IMR-90 (cell line): ENCODE data around the gene POU3F2. TPM values are rescaled to one million over a fixed set of nuclear protein-coding genes. Genes with fewer than 3 reads are reported as not detected.

Source experiments
- ATAC-seq: fragments of 200-7000 bp; cut with Tn5 transposase; 2 replicates; pipeline ENCODE4 v1.9.1; 2020; ENCODE audit warnings: low read depth, mild to moderate bottlenecking, moderate library complexity
- BruUV-seq: library from RNA; stranded (reverse); fragments of 400-500 nt; replicated peaks from 2 replicates; lab custom pipeline; 2021; lab: Mats Ljungman, UMichigan
- CTCF ChIA-PET: fragments of 300-600 bp; formaldehyde crosslinking; extraction: SDS; loops from one replicate; lab custom pipeline; 2021; ENCODE audit warnings: antibody characterized with exemption; lab: Yijun Ruan, JAX
- POLR2A ChIA-PET: fragments of 300-600 bp; sonication (Branson Sonifier 250); formaldehyde crosslinking; loops from one replicate; lab custom pipeline; 2022; ENCODE audit warnings: antibody characterized with exemption; ENCODE audit not compliant: unreplicated experiment; lab: Charles Lee
- DNase-seq: peaks from one replicate; pipeline ENCODE4 v3.0.0; 2013
- H2AFZ ChIP-seq: replicated peaks from 2 replicates; pipeline ENCODE3; 2013; ENCODE audit warnings: low read length, mild to moderate bottlenecking; ENCODE audit not compliant: poor library complexity
- H2AK5ac ChIP-seq: 2 replicates; pipeline ENCODE4 v1.6.1; 2013; ENCODE audit warnings: low read depth, low read length, inconsistent platforms
- H2AK9ac ChIP-seq: replicated peaks from 2 replicates; pipeline ENCODE3; 2013; ENCODE audit warnings: mild to moderate bottlenecking, low read depth, low read length, moderate library complexity; ENCODE audit not compliant: poor library complexity
- H2BK120ac ChIP-seq: 2 replicates; pipeline ENCODE4 v1.6.1; 2013; ENCODE audit warnings: low read depth, low read length, inconsistent platforms
- H2BK15ac ChIP-seq: 3 replicates; pipeline ENCODE4 v1.6.1; 2013; ENCODE audit warnings: low read depth, low read length, inconsistent platforms
- H2BK20ac ChIP-seq: 2 replicates; pipeline ENCODE4 v1.6.1; 2013; ENCODE audit warnings: low read depth, mild to moderate bottlenecking, inconsistent platforms, low read length, moderate library complexity
- H2BK5ac ChIP-seq: 2 replicates; pipeline ENCODE4 v1.6.1; 2013; ENCODE audit warnings: mild to moderate bottlenecking, low read depth, low read length, inconsistent platforms; ENCODE audit not compliant: poor library complexity, severe bottlenecking
- H3K14ac ChIP-seq: replicated peaks from 2 replicates; pipeline ENCODE4 v1.6.1; 2013; ENCODE audit warnings: low read depth, low read length, inconsistent platforms
- H3K18ac ChIP-seq: 2 replicates; pipeline ENCODE4 v1.6.1; 2013; ENCODE audit warnings: low read depth, low read length, control low read depth
- H3K23ac ChIP-seq: 2 replicates; pipeline ENCODE4 v1.6.1; 2013; ENCODE audit warnings: low read depth, low read length, inconsistent platforms
- H3K27ac ChIP-seq: 2 replicates; pipeline ENCODE4 v1.5.1; 2013; ENCODE audit warnings: mild to moderate bottlenecking, control low read depth, low read length; ENCODE audit not compliant: insufficient read depth
- H3K27me3 ChIP-seq: 2 replicates; pipeline ENCODE4 v1.6.1; 2013; ENCODE audit warnings: low read length; ENCODE audit not compliant: control insufficient read depth, insufficient read depth
- H3K36me3 ChIP-seq: 2 replicates; pipeline ENCODE4 v1.6.1; 2013; ENCODE audit warnings: low read length, mixed read lengths; ENCODE audit not compliant: control insufficient read depth, insufficient read depth
- H3K4ac ChIP-seq: 2 replicates; pipeline ENCODE4 v1.6.1; 2013; ENCODE audit warnings: low read depth, low read length, inconsistent platforms
- H3K4me1 ChIP-seq: 2 replicates; pipeline ENCODE4 v1.6.1; 2013; ENCODE audit warnings: low read length, mixed read lengths; ENCODE audit not compliant: control insufficient read depth, insufficient read depth
- H3K4me2 ChIP-seq: 2 replicates; pipeline ENCODE4 v1.6.1; 2013; ENCODE audit warnings: low read depth, mild to moderate bottlenecking, control low read depth, low read length, moderate library complexity
- H3K4me3 ChIP-seq: 2 replicates; pipeline ENCODE4 v1.5.1; 2013; ENCODE audit warnings: low read depth, mild to moderate bottlenecking, control low read depth, low read length, moderate library complexity; ENCODE audit not compliant: insufficient read depth
- H3K56ac ChIP-seq: 2 replicates; pipeline ENCODE4 v1.6.1; 2013; ENCODE audit warnings: low read length, inconsistent platforms; ENCODE audit not compliant: insufficient read depth; ENCODE audit errors: extremely low read depth
- H3K79me1 ChIP-seq, 2 experiments: 2 replicates each; pipeline ENCODE4 v1.6.1; 2013; ENCODE audit warnings: low read length in 2 of 2, inconsistent platforms in 1 of 2, low read depth in 1 of 2
- H3K9ac ChIP-seq: 2 replicates; pipeline ENCODE4 v1.6.1; 2013; ENCODE audit warnings: low read depth, low read length, control low read depth
- H3K9me1 ChIP-seq: 2 replicates; pipeline ENCODE4 v1.6.1; 2013; ENCODE audit warnings: low read length, inconsistent platforms; ENCODE audit not compliant: insufficient read depth
- H3K9me3 ChIP-seq: 2 replicates; pipeline ENCODE4 v1.6.1; 2013; ENCODE audit warnings: low read length; ENCODE audit not compliant: control insufficient read depth, insufficient read depth
- H4K20me1 ChIP-seq: 2 replicates; pipeline ENCODE4 v1.6.1; 2013; ENCODE audit warnings: low read length, inconsistent platforms; ENCODE audit not compliant: insufficient read depth
- H4K5ac ChIP-seq: 2 replicates; pipeline ENCODE4 v1.6.1; 2013; ENCODE audit warnings: mild to moderate bottlenecking, low read depth, low read length, control low read depth
- H4K8ac ChIP-seq, 2 experiments: 2 replicates each; pipeline ENCODE4 v1.6.1; 2013; ENCODE audit warnings: low read depth in 2 of 2, low read length in 2 of 2, control low read depth in 1 of 2, inconsistent platforms in 1 of 2
- H4K91ac ChIP-seq: 2 replicates; pipeline ENCODE4 v1.6.1; 2013; ENCODE audit warnings: low read depth, low read length, inconsistent platforms; ENCODE audit not compliant: insufficient read depth
- BHLHE40 ChIP-seq: fragments of 150-350 bp; IDR thresholded peaks from 2 replicates; pipeline ENCODE4 v1.6.1; 2016; ENCODE audit warnings: mild to moderate bottlenecking, low read depth, low read length
- MAFK ChIP-seq: IDR thresholded peaks from 2 replicates; pipeline ENCODE4 v1.6.1; 2012; ENCODE audit warnings: low read depth, low read length, improper control_type of control experiment
- MXI1 ChIP-seq: IDR thresholded peaks from 2 replicates; pipeline ENCODE4 v1.6.1; 2012; ENCODE audit warnings: low read depth, mild to moderate bottlenecking, low read length, moderate library complexity, borderline replicate concordance
- NFE2L2 ChIP-seq: fragments of 150-350 bp; IDR thresholded peaks from 2 replicates; pipeline ENCODE4 v1.6.1; 2016; ENCODE audit warnings: low read depth, mild to moderate bottlenecking, low read length
- RFX5 ChIP-seq: IDR thresholded peaks from 2 replicates; pipeline ENCODE4 v1.8.0; 2012; ENCODE audit warnings: low read depth, mild to moderate bottlenecking, low read length, moderate library complexity
- WGBS, 2 experiments: methylation state at CpG; one replicate each; pipeline versions ENCODE4 v1.1.5 to v1.1.7; 2013; ENCODE audit warnings: missing lambda C conversion rate in 2 of 2; ENCODE audit not compliant: insufficient read length in 1 of 2; ENCODE audit errors: extremely low coverage in 2 of 2; 5-methylcytosine and 5-hydroxymethylcytosine counted together
- dilution Hi-C: fragments of 300-500 bp; cut with HindIII; formaldehyde crosslinking; loops from one replicate; pipeline ENCODE4 v1.14.3; 2018; ENCODE audit warnings: low sequenced_read_pairs; ENCODE audit not compliant: unreplicated experiment
- in situ Hi-C: fragments of 300-500 bp; cut with MboI; formaldehyde crosslinking; loops from 3 replicates; pipeline ENCODE4 v1.14.3; 2019; ENCODE audit warnings: low sequenced_read_pairs, inconsistent platforms, mixed read lengths
- intact Hi-C: fragments of 100-400 bp; cut with micrococcal nuclease; formaldehyde crosslinking; loops from 2 replicates; pipeline ENCODE4 v1.10.0; 2022
- polyA plus RNA-seq, 3 experiments: library from polyadenylated mRNA; depleted of rRNA; stranded (reverse); fragments of >200 nt; gene quantifications; 2 replicates each; pipeline ENCODE4 v1.2.3, GENCODE V29; 2012; ENCODE audit warnings: low replicate concordance in 1 of 3
- total RNA-seq: library from RNA; depleted of rRNA; stranded (reverse); fragments of >200 nt; gene quantifications from 2 replicates; pipeline ENCODE4 v1.2.3, GENCODE V29; 2012
- TF ChIP-seq, protein P1 (sequence below): conservative IDR thresholded peaks from 2 replicates; pipeline ENCODE4 v1.5.1; 2012; ENCODE audit warnings: mild to moderate bottlenecking, low read depth, low read length, improper control_type of control experiment

POU3F2 gene
- total and polyA plus RNA-seq, 2 of the 4 experiments (the other 2 are of a cell fraction): not detected

DNA sequence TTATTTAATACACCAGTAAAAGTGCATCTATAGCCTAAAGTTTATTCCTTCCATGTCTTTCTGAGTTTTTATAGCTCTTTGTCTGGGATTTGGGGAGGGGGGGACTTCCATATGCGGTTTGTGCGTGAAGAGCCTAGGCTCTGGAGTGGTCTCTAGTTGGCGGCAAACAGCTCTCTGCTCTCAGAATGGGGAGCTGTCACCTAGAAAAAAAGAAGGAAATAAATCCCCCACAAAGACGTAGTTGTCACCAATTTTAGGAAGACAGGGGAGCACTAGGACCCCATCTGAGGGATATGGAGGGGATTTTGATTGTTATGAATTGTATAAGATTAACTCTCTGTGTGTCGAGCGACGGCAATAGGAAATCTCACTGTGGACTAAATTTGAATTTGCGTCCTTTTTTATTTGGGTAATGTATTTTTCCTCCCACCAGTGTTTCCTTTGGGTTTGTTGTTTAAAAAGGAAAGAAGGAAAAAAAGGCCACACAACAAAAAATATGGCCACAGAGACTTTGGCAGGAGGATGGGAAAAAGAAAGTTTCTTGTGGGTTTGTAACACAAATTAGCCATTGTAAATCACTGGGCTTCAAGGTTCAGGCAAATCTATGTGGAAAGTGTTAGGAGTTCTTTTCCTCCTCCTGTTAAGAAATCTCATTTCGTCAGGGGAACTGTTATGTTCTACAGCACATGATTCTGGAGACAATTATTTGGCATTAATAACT is 7.4 kb downstream of the POU3F2 start:
- Histone ChIP-seq H2AK5ac (no peak overlapping the region), H3K14ac (no peak overlapping the region), H3K23ac (no peak overlapping the region), H3K4me1 (no peaks in the 10 kb centered on the region), H3K79me1 (no peaks in the 10 kb centered on the region), H4K5ac (no peak overlapping the region), H2BK5ac (no peak overlapping the region), H3K9me3 (no peaks in the 10 kb centered on the region), H3K4ac (no peak overlapping the region), H3K56ac (no peak overlapping the region), H3K9me1 (no peaks in the 10 kb centered on the region), H3K18ac (no peak overlapping the region), H2BK120ac (no peak overlapping the region), H4K91ac (no peak overlapping the region), H3K9ac (no peak overlapping the region), H3K27me3 (peaks cover 81% of the 10 kb centered on the region), H2AFZ (no peak overlapping the region), H4K8ac (no peak overlapping the region), H4K20me1 (no peaks in the 10 kb centered on the region), H3K4me2 (no peak overlapping the region), H2BK15ac (no peak overlapping the region), H3K36me3 (no peaks in the 10 kb centered on the region), H3K4me3 (no peak overlapping the region), H2BK20ac (no peak overlapping the region), H2AK9ac (no peak overlapping the region), H3K27ac (no peak overlapping the region)
- intact Hi-C loops (no loop called here), dilution Hi-C loops (no loop called here), in situ Hi-C loops (loop anchor here (10.0 kb wide), 1 partner anchor 1347 kb away; no protein-coding TSS in a partner anchor)
- BruUV-seq: no TSS peak
- WGBS, 2 experiments: no CpG with 5 or more reads among the region's 9 CpGs
- TF ChIP-seq BHLHE40 (no peak), RFX5 (no peak), NFE2L2 (no peak), MAFK (no peak), MXI1 (no peak)
- TF ChIP-seq, protein P1, sequence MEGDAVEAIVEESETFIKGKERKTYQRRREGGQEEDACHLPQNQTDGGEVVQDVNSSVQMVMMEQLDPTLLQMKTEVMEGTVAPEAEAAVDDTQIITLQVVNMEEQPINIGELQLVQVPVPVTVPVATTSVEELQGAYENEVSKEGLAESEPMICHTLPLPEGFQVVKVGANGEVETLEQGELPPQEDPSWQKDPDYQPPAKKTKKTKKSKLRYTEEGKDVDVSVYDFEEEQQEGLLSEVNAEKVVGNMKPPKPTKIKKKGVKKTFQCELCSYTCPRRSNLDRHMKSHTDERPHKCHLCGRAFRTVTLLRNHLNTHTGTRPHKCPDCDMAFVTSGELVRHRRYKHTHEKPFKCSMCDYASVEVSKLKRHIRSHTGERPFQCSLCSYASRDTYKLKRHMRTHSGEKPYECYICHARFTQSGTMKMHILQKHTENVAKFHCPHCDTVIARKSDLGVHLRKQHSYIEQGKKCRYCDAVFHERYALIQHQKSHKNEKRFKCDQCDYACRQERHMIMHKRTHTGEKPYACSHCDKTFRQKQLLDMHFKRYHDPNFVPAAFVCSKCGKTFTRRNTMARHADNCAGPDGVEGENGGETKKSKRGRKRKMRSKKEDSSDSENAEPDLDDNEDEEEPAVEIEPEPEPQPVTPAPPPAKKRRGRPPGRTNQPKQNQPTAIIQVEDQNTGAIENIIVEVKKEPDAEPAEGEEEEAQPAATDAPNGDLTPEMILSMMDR: no peak
- CTCF ChIA-PET: interaction anchor here (0.8 kb wide), 1 partner anchor 1341 kb away, joined by 4 read pairs; no protein-coding TSS in a partner anchor
- DNase-seq (no peak), ATAC-seq (no peak)
- POLR2A ChIA-PET: no interaction called here
